ENCODE data around the gene KPNA6.

Gene KPNA6

GRCh38 chr1:32091176-32091575 lies 16.7 kb upstream of the KPNA6 start:
- Histone ChIP-seq H3K9me3 (ENCODE audit: insufficient read depth, low read length, severe bottlenecking) (no peaks in the 10 kb centered on the region), H3K4me3 (ENCODE audit: low read depth in 1 of 2, low read length in 2 of 2) (no peak overlapping the region), H3K4me2 (ENCODE audit: insufficient read depth, low read length) (no peak overlapping the region), H4K20me1 (ENCODE audit: insufficient read depth, low read length) (no peaks in the 10 kb centered on the region), H3K27me3 (ENCODE audit: insufficient read depth, low read length, poor library complexity) (no peaks in the 10 kb centered on the region), H3K36me3 (ENCODE audit: insufficient read depth, low read length) (peaks cover 74% of the 10 kb centered on the region), H3K4me1 (ENCODE audit: insufficient read depth, low read length) (no peaks in the 10 kb centered on the region), H3K27ac (ENCODE audit: low read length) (no peak overlapping the region), H3K9ac (ENCODE audit: low read depth, low read length) (no peak overlapping the region), H3K79me2 (ENCODE audit: insufficient read depth, low read length) (no peaks in the 10 kb centered on the region), H2AFZ (ENCODE audit: low read depth, low read length) (no peak overlapping the region)
- TF ChIP-seq EZH2 (IDR thresholded peaks at IDR 0.05; ENCODE audit: borderline replicate concordance, low read depth, low read length, severe bottlenecking) (no peak), CTCF (IDR thresholded peaks at IDR 0.05; ENCODE audit: borderline replicate concordance, extremely low read depth, low read length, poor library complexity, severe bottlenecking) (no peak)
- ATAC-seq (ENCODE audit: insufficient read depth, low read depth) (no peak), DNase-seq (no peak)

- Histone ChIP-seq H3K4me1 (ENCODE audit: insufficient read depth, low read length) (no peaks in the 10 kb centered on the region), H3K4me2 (ENCODE audit: insufficient read depth, low read length) (no peak overlapping the region), H3K4me3 (ENCODE audit: low read depth in 1 of 2, low read length in 2 of 2) (no peak overlapping the region), H3K79me2 (ENCODE audit: insufficient read depth, low read length) (no peaks in the 10 kb centered on the region), H3K27me3 (ENCODE audit: insufficient read depth, low read length, poor library complexity) (no peaks in the 10 kb centered on the region), H3K27ac (ENCODE audit: low read length) (no peak overlapping the region), H2AFZ (ENCODE audit: low read depth, low read length) (no peak overlapping the region), H3K9ac (ENCODE audit: low read depth, low read length) (no peak overlapping the region), H4K20me1 (ENCODE audit: insufficient read depth, low read length) (no peaks in the 10 kb centered on the region), H3K36me3 (ENCODE audit: insufficient read depth, low read length) (peaks cover 73% of the 10 kb centered on the region), H3K9me3 (ENCODE audit: insufficient read depth, low read length, severe bottlenecking) (no peaks in the 10 kb centered on the region)
- DNase-seq (no peak), ATAC-seq (ENCODE audit: insufficient read depth, low read depth) (no peak)
- no peak for TF ChIP-seq EZH2 (IDR thresholded peaks at IDR 0.05; ENCODE audit: borderline replicate concordance, low read depth, low read length, severe bottlenecking)
- TF ChIP-seq CTCF (IDR thresholded peaks at IDR 0.05; ENCODE audit: borderline replicate concordance, extremely low read depth, low read length, poor library complexity, severe bottlenecking): no peak
Measured at GRCh38 chr1:32091591-32091990, 16.3 kb upstream of the KPNA6 start.

DNA sequence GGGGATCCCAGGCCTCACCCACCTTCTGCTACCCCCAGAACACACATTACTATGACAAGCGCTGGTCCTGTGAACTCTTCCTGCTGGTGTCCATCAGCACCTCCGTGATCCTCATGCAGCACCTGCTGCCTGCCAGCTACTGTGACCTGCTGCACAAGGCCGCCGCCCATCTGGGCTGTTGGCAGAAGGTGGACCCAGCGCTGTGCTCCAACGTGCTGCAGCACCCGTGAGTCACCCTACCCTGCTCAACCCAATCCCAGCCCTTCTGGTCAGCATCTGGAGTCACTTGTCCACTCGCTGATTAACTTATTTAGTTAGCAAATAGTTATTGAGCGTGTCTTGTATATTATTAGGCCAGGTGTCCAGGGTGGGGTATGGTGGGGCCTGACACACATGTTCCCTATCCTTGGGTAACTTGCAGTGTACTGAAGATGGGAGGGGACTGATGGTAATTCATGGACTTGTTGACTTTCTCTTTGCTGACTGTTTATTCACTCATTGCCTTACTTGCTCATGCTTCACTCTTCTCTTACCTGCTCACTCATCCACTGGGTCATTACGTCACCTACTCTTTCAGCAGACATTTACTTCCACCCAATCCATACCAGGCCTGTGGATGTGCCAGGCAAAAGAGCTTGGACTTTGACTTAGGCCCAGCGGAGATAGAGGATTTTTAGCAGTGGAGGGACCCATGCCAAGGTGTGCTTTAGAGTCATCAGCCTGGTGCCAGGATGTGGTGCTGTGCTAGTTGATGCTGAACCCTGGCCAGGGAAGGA lies 12.9 kb upstream of the KPNA6 start:
- no peak for TF ChIP-seq EZH2 (IDR thresholded peaks at IDR 0.05; ENCODE audit: borderline replicate concordance, low read depth, low read length, severe bottlenecking)
- no peak for TF ChIP-seq CTCF (IDR thresholded peaks at IDR 0.05; ENCODE audit: borderline replicate concordance, extremely low read depth, low read length, poor library complexity, severe bottlenecking)
- no peak overlapping the region for H2AFZ ChIP-seq (ENCODE audit: low read depth, low read length)
- DNase-seq (no peak), ATAC-seq (ENCODE audit: insufficient read depth, low read depth) (no peak)
- H3K4me1 ChIP-seq (ENCODE audit: insufficient read depth, low read length): no peaks in the 10 kb centered on the region
- no peaks in the 10 kb centered on the region for H4K20me1 ChIP-seq (ENCODE audit: insufficient read depth, low read length)
- no peaks in the 10 kb centered on the region for H3K27me3 ChIP-seq (ENCODE audit: insufficient read depth, low read length, poor library complexity)
- no peak overlapping the region for H3K4me3 ChIP-seq (ENCODE audit: low read depth in 1 of 2, low read length in 2 of 2)
- no peak overlapping the region for H3K27ac ChIP-seq (ENCODE audit: low read length)
- H3K4me2 ChIP-seq (ENCODE audit: insufficient read depth, low read length): no peak overlapping the region
- H3K9me3 ChIP-seq (ENCODE audit: insufficient read depth, low read length, severe bottlenecking): no peaks in the 10 kb centered on the region
- H3K36me3 ChIP-seq (ENCODE audit: insufficient read depth, low read length): peaks cover 77% of the 10 kb centered on the region
- no peak overlapping the region for H3K9ac ChIP-seq (ENCODE audit: low read depth, low read length)
- H3K79me2 ChIP-seq (ENCODE audit: insufficient read depth, low read length): no peaks in the 10 kb centered on the region
